Thoracic aorta (tissue), 2 donors: ENCODE measurements around the gene AKAP7. TPM values are rescaled to one million over a fixed set of nuclear protein-coding genes. Genes with fewer than 3 reads are reported as not detected.

Experiments used
- ATAC-seq: fragments of 150-250 bp; one replicate; pipeline ENCODE4 v1.8.0; 2017; ENCODE audit warnings: low read depth; ENCODE audit not compliant: insufficient number of reproducible peaks, low FRiP score
- DNase-seq: peaks from one replicate; pipeline ENCODE4 v3.0.0-alpha.2; 2020; ENCODE audit warnings: low spot score
- H3K27ac ChIP-seq, 2 donors: fragments of 200-600 bp; sonication (generic); 1 replicate in 1 of 2; 2 replicates in 1 of 2; pipeline ENCODE4 v1.5.1; 2016; ENCODE audit warnings: mild to moderate bottlenecking in 2 of 2, moderate library complexity in 2 of 2
- H3K27me3 ChIP-seq: fragments of 200-600 bp; sonication (generic); replicated peaks from 2 replicates; pipeline ENCODE4 v1.6.0; 2016; ENCODE audit warnings: mild to moderate bottlenecking; ENCODE audit not compliant: insufficient read depth
- H3K36me3 ChIP-seq: fragments of 200-600 bp; sonication (generic); one replicate; pipeline ENCODE4 v1.5.1; 2016
- H3K4me1 ChIP-seq, 2 donors: fragments of 200-600 bp; sonication (generic); 1 replicate in 1 of 2; 2 replicates in 1 of 2; pipeline versions ENCODE4 v1.5.1 to v1.6.0; 2016; ENCODE audit warnings: low read depth in 2 of 2, mild to moderate bottlenecking in 1 of 2; ENCODE audit not compliant: control insufficient read depth in 1 of 2
- H3K4me3 ChIP-seq: fragments of 200-600 bp; sonication (generic); 2 replicates; pipeline ENCODE4 v1.5.1; 2016; ENCODE audit warnings: mild to moderate bottlenecking
- H3K9me3 ChIP-seq: fragments of 200-600 bp; sonication (generic); 2 replicates; pipeline ENCODE4 v1.5.1; 2016
- total RNA-seq, 2 donors: library from RNA; depleted of rRNA; stranded (reverse); fragments of >200 nt; gene quantifications; one replicate each; pipeline versions ENCODE4 v1.1.0 to v1.2.3, GENCODE V29; 2016
- TF ChIP-seq, protein P1 (sequence below): fragments of 200-600 bp; sonication (generic); IDR thresholded peaks from one replicate; pipeline ENCODE4 v1.5.1; 2019; ENCODE audit warnings: antibody characterized with exemption

AKAP7 gene
- total RNA-seq, 2 donors from 2014 or later: 3.0 to 4.1 TPM

DNA sequence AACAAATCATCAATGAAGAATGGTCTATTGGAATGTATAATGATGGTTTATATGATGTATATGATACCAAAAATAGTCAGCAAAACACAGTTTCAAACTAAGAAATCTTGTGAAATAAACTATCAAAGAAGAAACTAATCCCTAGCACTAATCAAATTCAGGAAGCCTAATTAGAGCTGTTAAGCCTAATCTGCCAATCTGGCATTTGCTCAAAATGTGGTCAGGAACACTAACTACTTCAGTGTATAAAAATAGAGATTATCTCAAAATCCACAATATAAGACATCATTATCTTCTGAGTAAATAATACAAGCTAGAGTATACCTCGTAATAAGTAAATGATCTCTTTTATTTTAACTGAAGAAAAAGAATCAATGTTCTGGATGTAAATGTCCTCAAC lies 12.8 kb upstream of the AKAP7 start:
- H3K27ac ChIP-seq: no peak overlapping the region
- no peaks in the 10 kb centered on the region for H3K36me3 ChIP-seq
- H3K27me3 ChIP-seq: no peaks in the 10 kb centered on the region
- ATAC-seq: no peak
- H3K9me3 ChIP-seq: no peaks in the 10 kb centered on the region
- no peaks in the 10 kb centered on the region for H3K4me1 ChIP-seq
- no peak for DNase-seq
- no peak overlapping the region for H3K4me3 ChIP-seq
- TF ChIP-seq, protein P1, sequence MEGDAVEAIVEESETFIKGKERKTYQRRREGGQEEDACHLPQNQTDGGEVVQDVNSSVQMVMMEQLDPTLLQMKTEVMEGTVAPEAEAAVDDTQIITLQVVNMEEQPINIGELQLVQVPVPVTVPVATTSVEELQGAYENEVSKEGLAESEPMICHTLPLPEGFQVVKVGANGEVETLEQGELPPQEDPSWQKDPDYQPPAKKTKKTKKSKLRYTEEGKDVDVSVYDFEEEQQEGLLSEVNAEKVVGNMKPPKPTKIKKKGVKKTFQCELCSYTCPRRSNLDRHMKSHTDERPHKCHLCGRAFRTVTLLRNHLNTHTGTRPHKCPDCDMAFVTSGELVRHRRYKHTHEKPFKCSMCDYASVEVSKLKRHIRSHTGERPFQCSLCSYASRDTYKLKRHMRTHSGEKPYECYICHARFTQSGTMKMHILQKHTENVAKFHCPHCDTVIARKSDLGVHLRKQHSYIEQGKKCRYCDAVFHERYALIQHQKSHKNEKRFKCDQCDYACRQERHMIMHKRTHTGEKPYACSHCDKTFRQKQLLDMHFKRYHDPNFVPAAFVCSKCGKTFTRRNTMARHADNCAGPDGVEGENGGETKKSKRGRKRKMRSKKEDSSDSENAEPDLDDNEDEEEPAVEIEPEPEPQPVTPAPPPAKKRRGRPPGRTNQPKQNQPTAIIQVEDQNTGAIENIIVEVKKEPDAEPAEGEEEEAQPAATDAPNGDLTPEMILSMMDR: no peak

DNA sequence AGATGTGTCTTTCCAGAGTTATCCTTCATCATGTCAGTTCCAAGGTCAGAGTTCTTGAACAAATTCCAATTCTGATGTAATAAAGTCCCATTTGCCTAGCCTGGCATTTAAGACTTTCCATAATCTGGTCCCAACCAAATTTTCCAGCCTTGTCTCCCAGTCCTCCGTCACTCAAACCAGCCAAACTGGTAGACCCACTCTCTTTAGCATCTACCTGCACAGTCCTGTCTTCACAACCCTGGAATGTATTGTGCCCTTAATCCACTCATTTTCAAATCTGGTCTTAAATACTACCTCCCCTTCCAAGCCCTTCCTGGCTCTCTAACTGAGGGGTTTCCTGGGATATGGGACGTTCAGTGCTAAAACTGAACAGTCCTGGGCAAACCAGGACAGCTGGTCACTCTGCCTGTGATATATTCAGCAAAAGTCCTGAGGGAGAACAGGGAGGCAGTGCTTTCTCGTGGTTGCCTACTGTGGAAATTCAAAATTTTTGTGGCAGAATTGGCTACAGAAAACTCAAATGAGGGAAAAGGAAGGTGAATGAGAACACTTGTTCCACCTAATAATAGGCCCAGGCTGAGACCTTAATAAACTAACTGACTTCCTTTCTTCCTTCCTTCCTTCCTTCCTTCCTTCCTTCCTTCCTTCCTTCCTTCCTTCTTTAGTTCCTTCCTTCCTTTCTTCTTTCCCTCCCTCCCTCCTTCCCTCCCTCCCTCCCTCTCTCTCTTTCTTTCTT lies 10.8 kb upstream of the AKAP7 start:
- H3K4me3 ChIP-seq: no peak overlapping the region
- no peaks in the 10 kb centered on the region for H3K27me3 ChIP-seq
- no peak for ATAC-seq
- no peaks in the 10 kb centered on the region for H3K36me3 ChIP-seq
- TF ChIP-seq, protein P1: no peak
- H3K27ac ChIP-seq: no peak overlapping the region
- H3K4me1 ChIP-seq: no peaks in the 10 kb centered on the region
- DNase-seq: no peak
- H3K9me3 ChIP-seq: no peaks in the 10 kb centered on the region

DNA sequence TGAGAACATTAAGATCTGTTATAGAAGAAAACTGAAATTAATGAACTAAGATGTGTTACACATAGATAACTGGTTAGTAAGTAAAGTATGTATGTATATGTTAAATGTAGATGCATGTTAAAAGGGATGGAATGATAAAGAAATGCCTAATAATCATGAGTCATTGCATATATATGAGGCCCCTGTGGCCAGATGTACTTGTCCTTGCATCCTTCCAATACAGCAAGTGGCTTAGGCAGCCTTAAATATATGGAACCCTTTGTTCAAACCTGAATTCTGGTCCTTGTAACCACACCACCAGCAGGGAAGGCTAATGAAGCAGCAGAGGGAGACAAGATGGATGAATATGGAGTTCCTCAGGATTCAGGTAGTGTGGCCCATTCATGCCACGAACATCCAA lies 9.8 kb upstream of the AKAP7 start:
- Histone ChIP-seq H3K4me1 (no peaks in the 10 kb centered on the region), H3K27ac (no peak overlapping the region), H3K4me3 (no peak overlapping the region), H3K27me3 (no peaks in the 10 kb centered on the region), H3K36me3 (no peaks in the 10 kb centered on the region), H3K9me3 (no peaks in the 10 kb centered on the region)
- DNase-seq (no peak), ATAC-seq (no peak)
- TF ChIP-seq, protein P1: no peak

DNA sequence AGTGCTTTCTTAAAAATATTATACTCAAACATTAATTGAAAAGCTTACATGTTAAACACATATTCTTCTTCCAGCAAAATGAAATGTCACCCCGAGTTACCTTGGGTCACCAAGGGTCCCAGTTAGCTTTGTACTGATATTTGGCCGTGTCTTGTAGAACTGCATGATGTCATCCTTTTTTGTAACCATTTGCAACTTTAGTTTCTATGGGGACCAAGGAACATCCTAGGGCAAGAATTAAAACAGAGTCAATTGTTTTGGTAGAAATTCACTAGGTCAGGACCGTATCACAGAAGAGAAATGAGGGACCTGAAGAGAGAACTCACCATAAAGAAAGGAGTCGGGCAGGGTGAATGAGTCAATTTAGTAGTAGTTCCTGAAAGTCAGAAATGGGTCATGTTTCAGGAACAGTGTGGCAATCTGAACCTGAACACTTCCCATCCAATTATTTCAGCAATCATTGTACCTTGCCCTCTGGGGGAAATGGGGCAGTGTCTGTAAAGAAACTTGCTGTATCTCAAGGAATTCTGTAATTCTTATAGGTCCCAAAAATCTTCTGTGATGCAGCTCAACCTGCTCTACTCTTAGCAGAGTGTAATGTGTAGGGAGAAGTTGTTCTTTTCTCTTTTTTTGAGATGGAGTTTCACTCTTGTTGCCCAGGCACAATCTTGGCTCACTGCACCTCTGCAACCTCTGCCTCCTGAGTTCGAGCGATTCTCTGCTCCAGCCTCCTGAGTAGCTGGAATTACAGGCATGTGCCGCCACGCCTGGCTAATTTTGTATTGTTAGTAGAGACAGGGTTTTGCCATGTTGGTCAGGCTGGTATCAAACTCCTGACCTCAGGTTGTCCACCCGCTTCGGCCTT lies 5.3 kb upstream of the AKAP7 start:
- ATAC-seq (no peak), DNase-seq (no peak)
- TF ChIP-seq, protein P1: no peak
- H3K9me3 ChIP-seq: no peaks in the 10 kb centered on the region
- peaks cover 0 to 7% of the 10 kb centered on the region in 2 donors for H3K4me1 ChIP-seq
- H3K27me3 ChIP-seq: no peaks in the 10 kb centered on the region
- H3K36me3 ChIP-seq: no peaks in the 10 kb centered on the region
- no peak overlapping the region for H3K4me3 ChIP-seq
- H3K27ac ChIP-seq: no peak overlapping the region

DNA sequence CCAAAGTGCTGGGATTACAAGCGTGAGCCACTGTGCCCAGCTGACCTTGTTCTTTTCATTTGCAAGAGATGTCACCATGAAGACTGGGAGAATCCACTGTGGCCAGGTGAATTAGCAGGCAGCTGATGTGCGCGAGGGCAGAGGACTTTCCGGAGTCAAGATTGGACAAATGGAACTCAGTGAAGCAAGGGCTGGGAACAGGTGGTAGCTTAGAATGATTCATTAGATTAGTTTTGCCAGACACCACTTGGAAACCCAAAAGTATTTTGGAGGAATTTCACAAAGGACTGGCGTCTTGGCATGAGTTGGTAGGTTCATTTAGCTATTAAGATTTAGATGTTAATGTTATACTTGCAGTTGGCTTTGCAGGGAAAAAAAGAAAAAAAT lies 4.7 kb upstream of the AKAP7 start:
- no peaks in the 10 kb centered on the region for H3K36me3 ChIP-seq
- DNase-seq (no peak), ATAC-seq (no peak)
- no peaks in the 10 kb centered on the region for H3K27me3 ChIP-seq
- peaks cover 0 to 7% of the 10 kb centered on the region in 2 donors for H3K4me1 ChIP-seq
- TF ChIP-seq, protein P1: no peak
- no peaks in the 10 kb centered on the region for H3K9me3 ChIP-seq
- no peak overlapping the region for H3K27ac ChIP-seq
- no peak overlapping the region for H3K4me3 ChIP-seq
